Right lobe of liver (tissue), 4 donors: ENCODE results near the gene GPC6.

Experiments
- CTCF ChIP-seq, 4 donors: fragments of 200-600 bp in 3 of 4; fragments of 450-650 bp in 1 of 4; IDR thresholded peaks; one replicate each; pipeline versions ENCODE4 v1.5.1 to v1.8.0; 2016 to 2022; ENCODE audit warnings: antibody characterized with exemption in 4 of 4, mild to moderate bottlenecking in 2 of 4
- POLR2A ChIP-seq: fragments of 450-650 bp; IDR thresholded peaks from one replicate; pipeline ENCODE4 v1.6.1; 2017; ENCODE audit warnings: antibody characterized with exemption, mild to moderate bottlenecking
- donor health status: DM: no; HTN: no; CAD: no.
- donor health status: DM: no; HTN: no; CAD: no.
- donor health status: DM: no; HTN: yes; CAD: no.

GRCh38 chr13:94157705-94158218 is 931.2 kb downstream of the GPC6 start:
- TF ChIP-seq CTCF (IDR thresholded peaks at IDR 0.05), result no peak
- no peak for TF ChIP-seq POLR2A
